GM19452 (cell line): ENCODE results near the gene PRR27.

Experiments
- ATAC-seq: cut with Tn5 transposase; IDR thresholded peaks from one replicate; pipeline ENCODE4 v1.9.1; 2021; ENCODE audit not compliant: unreplicated experiment

PRR27 gene

GRCh38 chr4:70153937-70154336 lies at the start of gene PRR27:
PRR27 (plus strand) TSS chr4:70154237; CDS start chr4:70154376, 139 bp downstream.
- ATAC-seq: no peak

GRCh38 chr4:70110917-70111316 lies 43.1 kb upstream of the PRR27 start:
- ATAC-seq: peak; percentile 63

GRCh38 chr4:70113656-70114055 lies 40.4 kb upstream of the PRR27 start:
- ATAC-seq: no peak

- ATAC-seq: no peak
Measured at GRCh38 chr4:70114096-70114495, 39.9 kb upstream of the PRR27 start.

GRCh38 chr4:70120323-70120722 lies 33.7 kb upstream of the PRR27 start:
- ATAC-seq: no peak

GRCh38 chr4:70133473-70133872 lies 20.6 kb upstream of the PRR27 start:
- no peak for ATAC-seq

GRCh38 chr4:70138751-70139150 lies 15.3 kb upstream of the PRR27 start:
- no peak for ATAC-seq

- no peak for ATAC-seq
Measured at GRCh38 chr4:70151271-70151670, 2.8 kb upstream of the PRR27 start.

- ATAC-seq: no peak
Measured at GRCh38 chr4:70152088-70152487, 1.9 kb upstream of the PRR27 start.

- no peak for ATAC-seq
Measured at GRCh38 chr4:70158576-70158975, 4.5 kb downstream of the PRR27 start.

GRCh38 chr4:70177090-70177489 lies 23.1 kb downstream of the PRR27 start:
- no peak for ATAC-seq

GRCh38 chr4:70178075-70178660 lies 24.1 kb downstream of the PRR27 start:
- no peak for ATAC-seq

GRCh38 chr4:70179811-70180210 lies 25.8 kb downstream of the PRR27 start:
- ATAC-seq: no peak

- no peak for ATAC-seq
Measured at GRCh38 chr4:70181864-70182263, 27.8 kb downstream of the PRR27 start.

- ATAC-seq: no peak
Measured at GRCh38 chr4:70182517-70183167, 28.6 kb downstream of the PRR27 start.

GRCh38 chr4:70183168-70183939 lies 29.3 kb downstream of the PRR27 start:
- ATAC-seq: peak; percentile 81

GRCh38 chr4:70183940-70184246 lies 29.9 kb downstream of the PRR27 start:
- ATAC-seq: no peak

- no peak for ATAC-seq
Measured at GRCh38 chr4:70187216-70187615, 33.2 kb downstream of the PRR27 start.

- no peak for ATAC-seq
Measured at GRCh38 chr4:70190579-70190978, 36.5 kb downstream of the PRR27 start.

- ATAC-seq: no peak
Measured at GRCh38 chr4:70191647-70192046, 37.6 kb downstream of the PRR27 start.

GRCh38 chr4:70192895-70193294 lies 38.9 kb downstream of the PRR27 start:
- ATAC-seq: no peak

GRCh38 chr4:70195425-70195824 lies 41.4 kb downstream of the PRR27 start, which contains the start of gene ODAM:
ODAM (plus strand) TSS chr4:70195725; CDS start chr4:70196544, 819 bp downstream.
- no peak for ATAC-seq
